ENCODE measurements around the gene HDAC4.

DNA sequence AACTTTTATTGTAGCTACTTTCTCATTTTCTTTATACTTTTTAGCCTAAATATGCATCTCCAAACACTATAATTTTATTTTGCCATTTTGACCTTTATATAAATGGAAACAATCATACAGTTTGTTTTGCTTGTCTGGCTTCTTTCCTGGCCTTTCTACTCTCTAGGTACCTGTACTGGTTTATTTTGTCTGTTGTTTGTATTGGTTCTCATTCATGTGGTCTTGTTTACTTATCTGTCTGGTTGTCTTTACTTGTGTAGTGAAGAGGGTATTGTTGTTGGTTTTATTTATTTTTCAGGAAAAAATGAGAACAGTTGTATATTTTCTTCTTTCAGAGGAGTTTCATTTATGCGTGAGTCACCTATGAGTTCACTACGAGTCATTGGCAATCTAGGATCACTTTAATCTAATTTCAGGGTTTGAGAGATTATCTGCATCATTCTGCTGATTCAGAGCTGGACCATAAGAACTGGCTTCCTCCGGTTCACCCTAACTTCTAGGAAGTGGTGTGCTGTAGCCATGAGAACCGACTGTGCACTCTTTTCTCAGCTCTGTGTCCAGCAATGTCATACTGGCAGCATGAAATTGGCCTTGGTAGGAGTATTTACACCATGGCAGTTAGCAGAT is 33.1 kb upstream of the HDAC4 start:
- TF ChIP-seq KDM1A (IDR thresholded peaks at IDR 0.05; ENCODE audit: borderline replicate concordance, low read length) (no peak), EP300 (IDR thresholded peaks at IDR 0.05; ENCODE audit: borderline replicate concordance in 1 of 2, low read depth in 2 of 2, low read length in 2 of 2) (no peak), GABPA (IDR thresholded peaks at IDR 0.05; ENCODE audit: borderline replicate concordance, insufficient read depth, low read length) (no peak), RBBP5 (IDR thresholded peaks at IDR 0.05; ENCODE audit: borderline replicate concordance, low read depth, low read length) (no peak)
- TF ChIP-seq, protein P1, sequence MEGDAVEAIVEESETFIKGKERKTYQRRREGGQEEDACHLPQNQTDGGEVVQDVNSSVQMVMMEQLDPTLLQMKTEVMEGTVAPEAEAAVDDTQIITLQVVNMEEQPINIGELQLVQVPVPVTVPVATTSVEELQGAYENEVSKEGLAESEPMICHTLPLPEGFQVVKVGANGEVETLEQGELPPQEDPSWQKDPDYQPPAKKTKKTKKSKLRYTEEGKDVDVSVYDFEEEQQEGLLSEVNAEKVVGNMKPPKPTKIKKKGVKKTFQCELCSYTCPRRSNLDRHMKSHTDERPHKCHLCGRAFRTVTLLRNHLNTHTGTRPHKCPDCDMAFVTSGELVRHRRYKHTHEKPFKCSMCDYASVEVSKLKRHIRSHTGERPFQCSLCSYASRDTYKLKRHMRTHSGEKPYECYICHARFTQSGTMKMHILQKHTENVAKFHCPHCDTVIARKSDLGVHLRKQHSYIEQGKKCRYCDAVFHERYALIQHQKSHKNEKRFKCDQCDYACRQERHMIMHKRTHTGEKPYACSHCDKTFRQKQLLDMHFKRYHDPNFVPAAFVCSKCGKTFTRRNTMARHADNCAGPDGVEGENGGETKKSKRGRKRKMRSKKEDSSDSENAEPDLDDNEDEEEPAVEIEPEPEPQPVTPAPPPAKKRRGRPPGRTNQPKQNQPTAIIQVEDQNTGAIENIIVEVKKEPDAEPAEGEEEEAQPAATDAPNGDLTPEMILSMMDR (IDR thresholded peaks at IDR 0.05; ENCODE audit: control extremely low read depth in 1 of 3, insufficient read depth in 1 of 3, low read depth in 1 of 3, low read length in 3 of 3): no peak

Data from H1 (cell line).